CD4-positive, alpha-beta T cell treated with Interleukin-2 at 100 ng/mL for 4 hours (primary cell): Measurements from ENCODE around the gene RASGRP1.
"Not testable (repeated sequence)": the region's sequence is repeated elsewhere in the genome, so short reads cannot be mapped to it uniquely, and the experiment has no call there.

Source experiments
- DNase-seq: peaks from one replicate; pipeline ENCODE4 v3.0.0-alpha.2; 2020; ENCODE audit warnings: low spot score

RASGRP1 gene

GRCh38 chr15:38564557-38565286 is at the start of gene RASGRP1:
Gene RASGRP1 (minus strand): TSS chr15:38564814. CDS start chr15:38564628, 186 bp downstream.
- peak; percentile 90 for DNase-seq

- DNase-seq = no peak
These were observed 48.5 kb upstream of the RASGRP1 start for GRCh38 chr15:38613085-38613484.

- DNase-seq = peak; percentile 79
These were observed 47.7 kb upstream of the RASGRP1 start for GRCh38 chr15:38612159-38612863.

GRCh38 chr15:38611228-38611627 is 46.6 kb upstream of the RASGRP1 start:
- peak; percentile 81 for DNase-seq

GRCh38 chr15:38610748-38611147 is 46.1 kb upstream of the RASGRP1 start:
- DNase-seq = no peak

- no peak for DNase-seq
These were observed 44.6 kb upstream of the RASGRP1 start for GRCh38 chr15:38609097-38609738.

GRCh38 chr15:38608682-38609081 is 44.1 kb upstream of the RASGRP1 start:
- no peak for DNase-seq

- DNase-seq = no peak
These were observed 41.1 kb upstream of the RASGRP1 start for GRCh38 chr15:38605744-38606143.

GRCh38 chr15:38603672-38604071 is 39.1 kb upstream of the RASGRP1 start:
- no peak for DNase-seq

- no peak for DNase-seq
These were observed 38.5 kb upstream of the RASGRP1 start for GRCh38 chr15:38602910-38603670.

- DNase-seq = no peak
These were observed 35.6 kb upstream of the RASGRP1 start for GRCh38 chr15:38600236-38600635.

- DNase-seq = no peak
These were observed 34.1 kb upstream of the RASGRP1 start for GRCh38 chr15:38598749-38599148.

- DNase-seq = no peak
These were observed 32.7 kb upstream of the RASGRP1 start for GRCh38 chr15:38597219-38597800.

- DNase-seq = no peak
These were observed 28.9 kb upstream of the RASGRP1 start for GRCh38 chr15:38593524-38593923.

GRCh38 chr15:38589502-38589901 is 24.9 kb upstream of the RASGRP1 start:
- no peak for DNase-seq

GRCh38 chr15:38588672-38589071 is 24.1 kb upstream of the RASGRP1 start:
- DNase-seq = no peak

GRCh38 chr15:38587214-38587613 is 22.6 kb upstream of the RASGRP1 start:
- DNase-seq = no peak

GRCh38 chr15:38586005-38586404 is 21.4 kb upstream of the RASGRP1 start:
- not testable (repeated sequence) for DNase-seq

- DNase-seq = no peak
These were observed 14.0 kb upstream of the RASGRP1 start for GRCh38 chr15:38578626-38579025.

- no peak for DNase-seq
These were observed 12.9 kb upstream of the RASGRP1 start for GRCh38 chr15:38577424-38577987.

- peak; percentile 46 for DNase-seq
These were observed 12.2 kb upstream of the RASGRP1 start for GRCh38 chr15:38576837-38577236.

GRCh38 chr15:38576261-38576660 is 11.6 kb upstream of the RASGRP1 start:
- DNase-seq = no peak
